ENCODE data around the gene GPR89B.
A peak's percentile ranks its signal among the peaks of the same experiment; 100 is the strongest.
"Not testable (repeated sequence)": the region's sequence is repeated elsewhere in the genome, so short reads cannot be mapped to it uniquely, and the experiment has no call there.

GPR89B gene

DNA sequence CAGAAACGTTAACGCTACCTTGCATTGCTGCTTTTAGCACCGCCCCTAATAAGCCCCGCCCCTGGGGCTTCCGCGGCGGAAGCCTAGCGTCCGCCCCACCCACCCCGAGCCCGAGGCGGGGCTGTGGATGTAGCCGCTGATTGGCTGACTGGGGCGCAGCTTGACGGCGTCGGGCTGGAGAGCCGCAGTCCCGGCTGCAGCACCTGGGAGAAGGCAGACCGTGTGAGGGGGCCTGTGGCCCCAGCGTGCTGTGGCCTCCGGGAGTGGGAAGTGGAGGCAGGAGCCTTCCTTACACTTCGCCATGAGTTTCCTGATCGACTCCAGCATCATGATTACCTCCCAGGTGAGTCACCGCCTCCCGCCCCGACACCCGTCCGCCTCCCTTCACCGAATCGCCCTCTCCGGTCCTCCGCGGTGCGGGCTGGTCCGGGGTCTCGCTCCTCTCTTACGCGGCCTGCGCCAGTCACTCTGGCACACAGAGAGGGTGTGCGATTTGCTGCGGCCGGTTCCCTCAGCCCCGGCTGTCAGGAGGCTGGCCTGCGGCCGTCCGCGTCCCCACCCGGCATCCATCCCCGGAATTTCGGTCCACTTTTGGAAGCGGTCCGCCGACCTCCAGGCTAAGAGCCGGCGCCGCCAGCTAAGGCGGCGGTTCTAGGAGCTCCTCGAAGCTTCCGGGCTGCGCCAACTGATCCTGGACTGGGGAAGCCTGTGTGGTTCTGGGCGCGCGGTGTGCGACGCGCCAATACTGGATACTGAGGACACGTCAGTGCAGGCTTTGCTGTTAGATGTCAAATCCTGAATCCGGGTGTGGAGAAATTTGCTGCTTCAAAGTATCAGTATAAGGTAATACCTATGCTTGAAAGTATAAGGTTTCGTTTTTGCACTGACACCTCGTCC is at the start of gene GPR89B:
Gene GPR89B (plus strand): TSS at position 185 of the 897 bp plus-strand sequence. CDS start 117 bp downstream, at position 302.
- peak; percentile 81 to 92 for DNase-seq (ENCODE audit: low read depth in 2 of 2)

DNA sequence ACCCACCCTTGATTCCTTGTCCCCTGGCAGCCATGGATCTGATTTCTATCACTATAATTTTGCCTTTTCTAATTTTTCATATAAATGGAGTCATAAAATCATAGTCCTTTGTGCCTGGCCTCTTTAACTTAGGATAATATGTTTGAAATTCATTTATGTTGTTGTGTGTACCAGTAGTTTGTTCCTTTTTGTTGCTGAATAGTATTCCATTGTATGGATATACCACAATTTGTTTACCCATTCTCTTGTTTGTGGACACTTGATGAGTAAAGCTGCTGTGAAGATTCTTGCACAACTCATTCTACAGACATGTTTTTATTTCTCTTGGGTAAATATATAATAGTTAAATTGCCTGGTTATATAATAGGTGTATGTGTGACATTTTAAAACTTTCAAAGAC is 48.3 kb upstream of the GPR89B start:
- DNase-seq (ENCODE audit: low read depth in 2 of 2) = no peak

GRCh38 chr1:147882535-147882934 is 45.7 kb upstream of the GPR89B start:
- no peak for DNase-seq (ENCODE audit: low read depth in 2 of 2)

DNA sequence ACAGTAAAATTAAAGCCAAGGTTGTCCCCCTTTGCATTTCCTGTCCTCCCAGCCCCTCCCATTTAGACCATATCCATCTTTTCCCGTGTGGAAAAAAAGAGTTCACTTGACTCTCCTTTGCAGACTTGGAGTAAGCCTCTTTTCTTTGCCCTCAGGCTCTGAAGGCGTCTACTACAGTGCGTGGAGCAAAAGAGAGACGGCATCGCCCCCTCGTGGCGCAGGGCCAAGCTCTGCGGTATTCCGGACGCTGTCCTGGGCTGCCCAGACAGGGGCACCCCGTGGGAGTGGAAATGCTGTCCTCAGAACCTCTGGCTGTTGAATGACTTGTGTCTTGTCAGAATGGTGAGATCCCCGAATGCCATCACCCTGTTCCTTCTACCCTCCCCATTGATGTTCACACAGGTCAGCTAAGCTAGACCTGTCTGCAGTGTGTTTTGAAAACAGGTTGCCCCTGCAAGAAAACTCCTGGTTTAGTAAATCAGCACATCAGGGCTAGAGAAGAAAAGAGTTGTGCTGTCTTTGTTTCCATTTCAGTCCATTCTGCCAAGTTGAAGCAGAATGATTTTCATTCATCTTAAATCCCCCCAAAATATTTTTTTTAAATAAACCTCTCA is 37.9 kb upstream of the GPR89B start:
- peak; percentile 1 to 13 for DNase-seq (ENCODE audit: low read depth in 2 of 2)

DNA sequence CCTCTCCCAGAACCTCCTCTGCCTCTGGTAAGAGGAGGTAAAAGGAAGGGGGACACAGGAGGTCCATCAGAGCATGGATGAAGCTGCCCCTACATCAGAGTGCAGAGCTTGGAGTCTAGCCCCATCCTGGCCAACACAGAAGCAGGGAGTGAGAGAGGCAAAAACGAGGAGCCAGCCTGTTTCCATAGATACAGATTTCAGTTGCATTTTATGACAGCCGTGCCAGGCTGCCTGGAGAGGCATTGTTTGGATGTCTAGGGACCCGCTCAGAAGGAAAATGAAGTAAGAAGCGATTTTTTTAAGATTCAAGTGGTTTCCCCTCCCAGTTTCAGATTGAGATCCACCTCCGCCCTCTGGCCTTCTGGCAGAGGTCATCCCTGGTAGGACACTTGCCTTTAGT is 37.1 kb upstream of the GPR89B start:
- no peak for DNase-seq (ENCODE audit: low read depth in 2 of 2)

- no peak for DNase-seq (ENCODE audit: low read depth in 2 of 2)
Observed at GRCh38 chr1:147892216-147892615, 36.0 kb upstream of the GPR89B start.

- no peak for DNase-seq (ENCODE audit: low read depth in 2 of 2)
Observed at GRCh38 chr1:147892731-147893214, 35.4 kb upstream of the GPR89B start.

DNA sequence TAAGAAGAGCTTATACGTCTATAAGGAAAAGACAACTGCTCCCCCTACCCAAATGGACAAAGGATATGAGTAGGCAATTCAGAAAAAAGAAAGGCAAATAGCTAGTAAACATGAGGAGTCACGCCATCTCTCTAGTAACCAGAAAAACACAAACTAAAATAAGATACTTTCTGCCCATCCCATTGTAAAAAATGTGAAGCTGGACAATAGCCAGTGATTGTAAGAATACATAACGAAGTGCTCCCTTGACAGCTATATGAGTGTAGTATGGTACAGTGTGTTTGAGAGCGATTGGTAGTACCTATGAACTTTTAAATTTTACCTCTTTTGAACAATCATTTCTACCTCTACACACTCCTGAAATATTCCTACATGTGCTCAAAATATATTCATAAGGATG is 33.1 kb upstream of the GPR89B start:
- no peak for DNase-seq (ENCODE audit: low read depth in 2 of 2)

DNA sequence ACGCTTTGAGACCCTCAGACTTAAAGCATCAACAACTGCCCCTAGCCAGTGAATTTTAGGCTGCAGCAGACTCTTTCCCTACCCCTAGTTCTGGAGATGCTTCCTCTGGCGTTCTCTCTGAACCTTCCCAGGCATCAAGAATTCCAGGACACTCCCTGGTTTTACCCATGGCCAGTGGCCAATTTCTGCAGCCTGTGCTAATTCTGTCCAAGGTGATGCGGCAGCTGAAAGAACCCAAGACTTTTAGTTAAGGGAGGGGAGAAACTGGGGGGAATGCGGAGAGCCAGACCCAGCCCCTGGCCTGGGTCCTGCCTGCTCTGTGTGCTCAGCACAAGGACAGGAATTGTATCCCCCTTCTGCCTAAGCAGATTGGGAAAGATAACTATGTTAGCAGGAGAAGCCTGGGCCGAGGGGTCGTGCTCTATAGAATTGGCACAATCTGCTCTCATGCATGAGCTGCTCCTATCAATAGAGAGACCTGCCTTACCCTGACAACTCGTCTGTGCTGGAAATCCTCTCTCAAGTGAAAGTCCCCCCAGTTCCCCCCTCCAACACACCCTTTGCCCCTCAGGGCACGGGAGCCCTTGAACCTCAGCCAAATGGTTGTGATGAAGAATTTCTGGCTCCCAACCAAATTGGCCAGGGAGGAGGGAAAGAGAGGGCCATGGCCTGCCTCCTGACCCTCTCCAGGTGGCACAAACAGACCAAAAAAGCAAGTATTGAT is 31.0 kb upstream of the GPR89B start:
- no peak for DNase-seq (ENCODE audit: low read depth in 2 of 2)

DNA sequence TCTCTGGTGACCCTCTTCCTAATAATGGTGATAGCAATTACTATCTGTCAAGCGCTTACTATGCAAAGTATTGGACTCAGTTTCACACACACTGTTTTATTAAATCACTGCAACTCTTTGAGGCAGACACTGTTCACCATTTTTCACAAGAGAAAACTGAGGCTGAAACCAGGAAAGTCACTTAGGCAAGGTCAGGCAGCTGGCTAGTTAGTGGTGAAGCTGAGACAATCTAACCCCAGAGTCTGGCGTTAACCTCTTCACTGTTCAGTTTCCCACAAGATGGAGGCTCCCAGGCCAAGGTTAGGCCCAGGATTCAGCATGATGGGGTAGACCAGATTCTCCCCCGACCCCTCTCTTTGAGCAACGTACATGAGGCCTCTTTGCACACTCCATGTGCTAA is 30.4 kb upstream of the GPR89B start:
- no peak for DNase-seq (ENCODE audit: low read depth in 2 of 2)

DNA sequence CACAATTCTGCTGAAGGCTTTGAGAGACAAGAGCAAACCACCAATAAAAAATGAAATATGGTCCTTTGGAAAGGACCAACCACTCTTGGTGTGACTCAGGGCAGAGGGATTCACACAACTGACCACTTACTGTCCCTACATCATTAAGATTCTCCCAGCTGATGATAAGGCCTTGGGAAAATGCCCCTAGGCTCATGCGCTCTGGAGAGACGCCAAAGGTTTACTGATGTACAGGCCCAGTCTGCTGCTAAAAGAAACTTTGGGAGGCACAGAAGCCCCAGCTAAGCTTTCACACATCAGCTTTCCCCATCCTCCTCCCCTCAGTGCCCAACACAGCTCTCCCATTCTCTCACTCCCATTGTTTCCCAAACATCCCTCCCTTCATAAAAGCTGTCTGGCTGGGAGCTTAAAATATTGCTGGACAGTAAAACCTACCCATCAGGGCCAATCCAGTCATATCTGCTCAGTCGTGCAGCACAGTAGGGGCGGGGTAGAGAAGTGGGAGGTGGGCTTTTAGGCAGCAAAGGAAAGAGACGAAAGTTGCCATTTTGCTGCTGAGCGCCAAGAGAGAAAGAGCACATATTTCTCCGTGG is 25.9 kb upstream of the GPR89B start, which contains the start of gene GJA8:
Gene GJA8 (plus strand): TSS at position 543 of the 593 bp plus-strand sequence. CDS start 5,161 bp downstream, outside the sequence.
- no peak for DNase-seq (ENCODE audit: low read depth in 2 of 2)

GRCh38 chr1:147904726-147905125 is 23.5 kb upstream of the GPR89B start:
- DNase-seq (ENCODE audit: low read depth in 2 of 2) = no peak

DNA sequence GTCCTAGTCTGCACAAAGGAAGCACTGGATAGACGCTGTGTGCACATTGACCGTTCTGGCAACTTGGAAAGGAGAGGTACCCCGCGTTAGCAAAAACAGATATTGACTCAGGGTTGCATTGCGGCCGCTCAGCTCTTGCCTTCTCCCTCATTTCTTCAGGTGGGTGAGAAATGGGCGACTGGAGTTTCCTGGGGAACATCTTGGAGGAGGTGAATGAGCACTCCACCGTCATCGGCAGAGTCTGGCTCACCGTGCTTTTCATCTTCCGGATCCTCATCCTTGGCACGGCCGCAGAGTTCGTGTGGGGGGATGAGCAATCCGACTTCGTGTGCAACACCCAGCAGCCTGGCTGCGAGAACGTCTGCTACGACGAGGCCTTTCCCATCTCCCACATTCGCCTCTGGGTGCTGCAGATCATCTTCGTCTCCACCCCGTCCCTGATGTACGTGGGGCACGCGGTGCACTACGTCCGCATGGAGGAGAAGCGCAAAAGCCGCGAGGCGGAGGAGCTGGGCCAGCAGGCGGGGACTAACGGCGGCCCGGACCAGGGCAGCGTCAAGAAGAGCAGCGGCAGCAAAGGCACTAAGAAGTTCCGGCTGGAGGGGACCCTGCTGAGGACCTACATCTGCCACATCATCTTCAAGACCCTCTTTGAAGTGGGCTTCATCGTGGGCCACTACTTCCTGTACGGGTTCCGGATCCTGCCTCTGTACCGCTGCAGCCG is 20.3 kb upstream of the GPR89B start:
- DNase-seq (ENCODE audit: low read depth in 2 of 2) = no peak

GRCh38 chr1:147912553-147912952 is 15.7 kb upstream of the GPR89B start:
- no peak for DNase-seq (ENCODE audit: low read depth in 2 of 2)

- no peak for DNase-seq (ENCODE audit: low read depth in 2 of 2)
Observed at GRCh38 chr1:147913362-147913942, 14.8 kb upstream of the GPR89B start.

DNA sequence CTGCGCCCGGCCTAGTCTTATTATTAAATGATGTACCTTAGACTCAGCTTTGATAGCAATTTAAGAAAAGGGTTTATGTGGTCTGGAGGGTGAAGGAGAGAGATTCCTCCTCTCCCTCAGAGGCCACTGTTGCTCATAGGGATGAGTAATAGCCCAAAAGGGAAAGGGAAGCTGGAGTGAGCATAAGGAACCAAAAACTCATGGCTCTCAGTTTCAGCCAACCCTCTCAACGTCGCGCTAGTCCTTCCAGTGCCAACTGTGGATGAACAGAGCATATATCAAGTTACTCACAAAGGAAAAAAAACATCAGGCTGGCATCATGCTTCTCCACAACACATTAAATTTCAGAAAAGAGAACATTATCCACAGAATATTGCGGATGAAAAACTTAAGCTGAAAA is 8.3 kb upstream of the GPR89B start:
- DNase-seq (ENCODE audit: low read depth in 2 of 2) = no peak

DNA sequence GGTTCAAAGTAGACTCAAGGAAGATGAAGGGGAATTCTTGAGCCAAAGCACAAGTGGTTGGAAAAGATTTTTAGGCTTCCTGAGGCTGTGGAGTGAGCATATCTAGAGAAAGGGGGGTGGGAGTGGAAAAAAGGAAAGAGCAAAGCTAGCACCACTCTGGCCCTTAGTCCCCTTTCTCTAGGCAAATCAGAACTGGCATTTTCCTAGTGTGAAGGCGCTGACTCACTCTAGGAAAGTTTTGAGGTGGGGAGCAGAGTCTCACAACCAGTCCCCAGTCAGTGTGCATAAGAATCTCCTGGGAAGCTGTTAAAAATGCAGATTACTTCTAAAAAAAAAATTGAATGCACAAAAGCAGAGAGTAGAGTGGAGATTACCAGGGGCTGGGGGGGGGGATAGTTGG is 3.4 kb upstream of the GPR89B start:
- DNase-seq (ENCODE audit: low read depth in 2 of 2) = no peak

GRCh38 chr1:147927215-147927614 is 1.0 kb upstream of the GPR89B start:
- not testable (repeated sequence) for DNase-seq (ENCODE audit: low read depth in 2 of 2)

DNA sequence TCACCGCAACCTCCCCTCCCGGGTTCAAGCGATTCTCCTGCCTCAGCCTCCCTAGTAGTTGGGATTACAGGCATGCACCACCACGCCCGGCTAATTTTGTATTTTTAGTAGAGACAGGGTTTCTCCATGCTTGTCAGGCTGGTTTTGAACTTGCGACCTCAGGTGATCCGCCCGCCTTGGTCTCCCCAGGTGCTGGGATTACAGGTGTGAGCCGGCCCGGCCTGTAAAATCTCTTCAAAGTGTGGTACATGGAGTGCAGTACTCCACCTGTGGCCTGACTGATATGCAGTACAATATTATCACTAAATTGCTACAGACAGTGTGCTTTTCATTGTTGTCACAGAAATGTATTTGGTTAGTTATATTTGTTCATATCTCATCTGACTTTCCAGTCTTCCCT is 531 bp upstream of the GPR89B start:
- DNase-seq (ENCODE audit: low read depth in 2 of 2) = not testable (repeated sequence)

- not testable (repeated sequence) for DNase-seq (ENCODE audit: low read depth in 2 of 2)
Observed at GRCh38 chr1:147931137-147931536, 2.9 kb downstream of the GPR89B start.

GRCh38 chr1:147935296-147935695 is 7.1 kb downstream of the GPR89B start:
- not testable (repeated sequence) for DNase-seq (ENCODE audit: low read depth in 2 of 2)
